K562 (cell line): ENCODE data around the gene KCNJ15. TPM values are rescaled to one million over a fixed set of nuclear protein-coding genes. Genes with fewer than 3 reads are reported as not detected.

Source experiments
- NCOR1 ChIP-seq: fragments of 450-650 bp; IDR thresholded peaks from 2 replicates; pipeline ENCODE4 v1.6.1; 2016; ENCODE audit warnings: mild to moderate bottlenecking, moderate library complexity
- PML ChIP-seq: IDR thresholded peaks from 2 replicates; pipeline ENCODE4 v1.6.1; 2012; ENCODE audit warnings: low read length, inconsistent platforms
- RAD21 ChIP-seq, 2 experiments: fragments of 250-450 bp in 1 of 2; fragments of 450-650 bp in 1 of 2; sonication (Bioruptor Pico) in 1 of 2; formaldehyde crosslinking in 1 of 2; IDR thresholded peaks in 1 of 2; conservative IDR thresholded peaks in 1 of 2; 2 replicates each; pipeline versions ENCODE4 v1.4.0 to v1.8.0; 2020 to 2022; ENCODE audit warnings: mild to moderate bottlenecking in 2 of 2, moderate library complexity in 1 of 2
- RB1 ChIP-seq: fragments of 450-650 bp; IDR thresholded peaks from 2 replicates; pipeline ENCODE4 v1.6.1; 2017; ENCODE audit warnings: low read depth, mild to moderate bottlenecking
- SMC3 ChIP-seq: conservative IDR thresholded peaks from 2 replicates; pipeline ENCODE4 v1.6.1; 2011; ENCODE audit warnings: low read depth, low read length, improper control_type of control experiment; ENCODE audit not compliant: insufficient read depth
- STAG1 ChIP-seq: sonication (generic); formaldehyde crosslinking; IDR thresholded peaks from 2 replicates; pipeline ENCODE4 v1.5.0; 2020; ENCODE audit warnings: missing genetic modification reagents, borderline replicate concordance
- ZNF764 ChIP-seq: fragments of 250-450 bp; sonication (Bioruptor Pico); IDR thresholded peaks from 2 replicates; pipeline ENCODE4 v1.4.0; 2020; ENCODE audit warnings: low read depth, mild to moderate bottlenecking, moderate library complexity
- polyA plus RNA-seq, 8 experiments: library from polyadenylated mRNA; depleted of rRNA in 4 of 8; stranded (reverse) in 5 of 8; unstranded in 3 of 8; fragments of >200 nt; fragmentation: Nextera tagmentation in 2 of 8; fragmentation: Illumina TruSeq in 1 of 8; extraction: Ambion mirVana in 2 of 8; extraction: Trizol in 1 of 8; gene quantifications; 2 replicates each; pipeline versions ENCODE4 v1.2.1 to v1.2.3, GENCODE V29; 2011 to 2014; ENCODE audit warnings: inconsistent platforms in 1 of 8, missing spikeins in 1 of 8
- total RNA-seq, 7 experiments: library from RNA; depleted of rRNA in 6 of 7; stranded (reverse); fragments of >200 nt in 6 of 7; fragmentation: Illumina TruSeq in 2 of 7; extraction: Trizol in 2 of 7; gene quantifications; 2 replicates each; pipeline versions ENCODE4 v1.2.1 to v1.2.3, GENCODE V29; 2011 to 2021; ENCODE audit warnings: low replicate concordance in 1 of 7
- TF ChIP-seq, protein P1 (sequence below): fragments of 450-650 bp; formaldehyde crosslinking; IDR thresholded peaks from 2 replicates; pipeline ENCODE4 v1.4.0; 2020; ENCODE audit warnings: mild to moderate bottlenecking, moderate library complexity
- TF ChIP-seq, protein P2 (sequence below): fragments of 450-650 bp; IDR thresholded peaks from 2 replicates; pipeline ENCODE4 v1.6.1; 2017; ENCODE audit warnings: mild to moderate bottlenecking, moderate library complexity
- TF ChIP-seq, protein P3 (sequence below), 3 experiments: IDR thresholded peaks in 2 of 3; conservative IDR thresholded peaks in 1 of 3; 2 replicates each; pipeline ENCODE4 v1.5.1; 2011 to 2012; ENCODE audit warnings: low read length in 3 of 3, mild to moderate bottlenecking in 3 of 3, control low read depth in 2 of 3, improper control_type of control experiment in 1 of 3, inconsistent platforms in 1 of 3, low read depth in 1 of 3, mixed read lengths in 1 of 3, moderate library complexity in 1 of 3; ENCODE audit not compliant: insufficient read depth in 2 of 3

Gene KCNJ15
- total and polyA plus RNA-seq, 9 of the 15 experiments (the other 6 are each of a cell fraction or from before 2014, with no cell fraction given) = 0.20 to 3.0 (median 0.72) TPM; not detected in 1

DNA sequence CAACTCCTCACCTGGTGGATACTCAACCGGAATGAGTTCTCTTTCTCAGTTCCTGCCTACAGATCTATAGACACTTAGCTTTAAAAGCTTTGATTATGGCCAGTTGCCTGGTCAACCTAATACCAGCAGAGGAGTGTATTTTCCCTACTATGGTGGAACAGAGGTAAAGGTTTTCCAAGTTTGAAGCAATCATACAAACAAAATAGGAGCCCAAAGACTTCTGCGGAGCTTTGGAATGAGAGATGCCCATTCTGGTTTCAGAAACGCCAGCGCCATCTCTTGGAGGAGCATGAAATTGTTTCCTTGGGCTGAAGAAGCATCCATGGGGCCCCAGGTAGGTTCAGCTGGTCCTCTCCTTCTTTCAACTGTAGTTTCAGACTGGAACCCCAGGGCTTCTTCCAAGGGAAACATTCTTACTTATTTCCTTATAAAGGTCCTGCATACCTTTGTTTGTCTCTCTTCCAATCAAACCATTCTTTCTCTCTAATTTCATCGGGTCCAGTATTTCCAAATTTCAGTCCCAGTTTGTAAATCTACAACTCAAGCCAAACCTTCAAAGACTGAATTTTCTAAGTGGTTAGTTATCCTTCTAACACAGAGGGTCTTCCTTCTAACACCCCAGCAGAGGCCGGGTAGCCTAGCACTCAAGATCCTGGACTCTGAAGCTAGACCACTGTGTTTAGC, 95.9 kb downstream of the KCNJ15 start (continued):
- TF ChIP-seq, protein P1, sequence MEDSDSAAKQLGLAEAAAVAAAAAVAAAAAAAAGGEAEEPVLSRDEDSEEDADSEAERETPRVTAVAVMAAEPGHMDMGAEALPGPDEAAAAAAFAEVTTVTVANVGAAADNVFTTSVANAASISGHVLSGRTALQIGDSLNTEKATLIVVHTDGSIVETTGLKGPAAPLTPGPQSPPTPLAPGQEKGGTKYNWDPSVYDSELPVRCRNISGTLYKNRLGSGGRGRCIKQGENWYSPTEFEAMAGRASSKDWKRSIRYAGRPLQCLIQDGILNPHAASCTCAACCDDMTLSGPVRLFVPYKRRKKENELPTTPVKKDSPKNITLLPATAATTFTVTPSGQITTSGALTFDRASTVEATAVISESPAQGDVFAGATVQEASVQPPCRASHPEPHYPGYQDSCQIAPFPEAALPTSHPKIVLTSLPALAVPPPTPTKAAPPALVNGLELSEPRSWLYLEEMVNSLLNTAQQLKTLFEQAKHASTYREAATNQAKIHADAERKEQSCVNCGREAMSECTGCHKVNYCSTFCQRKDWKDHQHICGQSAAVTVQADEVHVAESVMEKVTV (CRISPR knock-in tag) = peak; percentile 57
- no peak for TF ChIP-seq PML
- peak; percentile 78 for TF ChIP-seq SMC3
- no peak for TF ChIP-seq ZNF764
- TF ChIP-seq, protein P2, sequence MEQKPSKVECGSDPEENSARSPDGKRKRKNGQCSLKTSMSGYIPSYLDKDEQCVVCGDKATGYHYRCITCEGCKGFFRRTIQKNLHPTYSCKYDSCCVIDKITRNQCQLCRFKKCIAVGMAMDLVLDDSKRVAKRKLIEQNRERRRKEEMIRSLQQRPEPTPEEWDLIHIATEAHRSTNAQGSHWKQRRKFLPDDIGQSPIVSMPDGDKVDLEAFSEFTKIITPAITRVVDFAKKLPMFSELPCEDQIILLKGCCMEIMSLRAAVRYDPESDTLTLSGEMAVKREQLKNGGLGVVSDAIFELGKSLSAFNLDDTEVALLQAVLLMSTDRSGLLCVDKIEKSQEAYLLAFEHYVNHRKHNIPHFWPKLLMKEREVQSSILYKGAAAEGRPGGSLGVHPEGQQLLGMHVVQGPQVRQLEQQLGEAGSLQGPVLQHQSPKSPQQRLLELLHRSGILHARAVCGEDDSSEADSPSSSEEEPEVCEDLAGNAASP = no peak
- peak; percentile 50; the same call in 1 of the 2 replicates for TF ChIP-seq STAG1 (CRISPR knock-in tag)
- 0 out of 2 replicates have a peak, but pooled peaks have one; percentile 29 for TF ChIP-seq RB1
- no peak for TF ChIP-seq NCOR1
- TF ChIP-seq RAD21 (CRISPR knock-in tag; conservative IDR thresholded peaks at IDR 0.05 in 1 of 2, IDR thresholded peaks at IDR 0.05 in 1 of 2) = peak; percentile 72 to 90
- TF ChIP-seq, protein P3, sequence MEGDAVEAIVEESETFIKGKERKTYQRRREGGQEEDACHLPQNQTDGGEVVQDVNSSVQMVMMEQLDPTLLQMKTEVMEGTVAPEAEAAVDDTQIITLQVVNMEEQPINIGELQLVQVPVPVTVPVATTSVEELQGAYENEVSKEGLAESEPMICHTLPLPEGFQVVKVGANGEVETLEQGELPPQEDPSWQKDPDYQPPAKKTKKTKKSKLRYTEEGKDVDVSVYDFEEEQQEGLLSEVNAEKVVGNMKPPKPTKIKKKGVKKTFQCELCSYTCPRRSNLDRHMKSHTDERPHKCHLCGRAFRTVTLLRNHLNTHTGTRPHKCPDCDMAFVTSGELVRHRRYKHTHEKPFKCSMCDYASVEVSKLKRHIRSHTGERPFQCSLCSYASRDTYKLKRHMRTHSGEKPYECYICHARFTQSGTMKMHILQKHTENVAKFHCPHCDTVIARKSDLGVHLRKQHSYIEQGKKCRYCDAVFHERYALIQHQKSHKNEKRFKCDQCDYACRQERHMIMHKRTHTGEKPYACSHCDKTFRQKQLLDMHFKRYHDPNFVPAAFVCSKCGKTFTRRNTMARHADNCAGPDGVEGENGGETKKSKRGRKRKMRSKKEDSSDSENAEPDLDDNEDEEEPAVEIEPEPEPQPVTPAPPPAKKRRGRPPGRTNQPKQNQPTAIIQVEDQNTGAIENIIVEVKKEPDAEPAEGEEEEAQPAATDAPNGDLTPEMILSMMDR (IDR thresholded peaks at IDR 0.05 in 2 of 3, conservative IDR thresholded peaks at IDR 0.05 in 1 of 3; ENCODE audit: insufficient read depth in 2 of 3, low read depth in 1 of 3, low read length in 3 of 3) = peak; percentile 80 to 94 (median 87)
- TF ChIP-seq, all 486 proteins: peak for 9
